Measurements from ENCODE around the gene SYT1.

DNA sequence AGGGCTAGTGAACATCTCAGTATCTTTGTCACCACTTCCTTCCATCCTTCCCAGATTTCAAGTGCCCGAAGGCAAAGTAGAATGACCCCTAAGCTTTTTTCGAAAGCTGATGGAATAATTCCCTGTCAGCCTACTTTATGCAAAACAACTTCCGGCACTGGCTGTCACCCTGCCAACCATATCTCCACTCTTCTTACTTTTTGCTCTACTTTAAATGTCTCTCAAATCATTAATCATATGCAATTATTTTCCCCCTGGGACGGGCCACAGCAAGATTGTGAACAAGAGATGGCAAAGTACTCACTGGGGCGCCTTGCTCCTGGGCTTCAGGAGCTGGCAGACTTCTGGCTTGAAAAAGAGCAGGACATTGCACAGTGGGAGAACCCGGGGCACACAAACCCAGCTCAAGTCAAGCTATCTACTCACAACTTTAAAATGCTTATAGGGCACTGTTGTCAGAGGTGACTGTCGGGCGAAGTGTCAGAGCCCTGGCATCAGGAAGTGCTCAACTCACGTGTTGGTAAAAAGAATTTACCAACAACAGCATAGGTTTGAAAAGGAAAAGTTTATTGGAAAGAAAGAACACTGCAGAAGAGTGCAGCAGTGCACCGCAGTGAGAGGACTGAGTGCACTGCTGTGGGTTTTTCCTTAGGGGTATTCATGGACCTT, 452.7 kb downstream of the SYT1 start:
- TF ChIP-seq CTCF (IDR thresholded peaks at IDR 0.05) (no peak), POLR2A (IDR thresholded peaks at IDR 0.05) (no peak)

All from Peyer's patch (tissue), 4 donors.